ENCODE results near the gene LRRK2.
"Not testable (repeated sequence)": the region's sequence is repeated elsewhere in the genome, so short reads cannot be mapped to it uniquely, and the experiment has no call there.

LRRK2 gene

DNA sequence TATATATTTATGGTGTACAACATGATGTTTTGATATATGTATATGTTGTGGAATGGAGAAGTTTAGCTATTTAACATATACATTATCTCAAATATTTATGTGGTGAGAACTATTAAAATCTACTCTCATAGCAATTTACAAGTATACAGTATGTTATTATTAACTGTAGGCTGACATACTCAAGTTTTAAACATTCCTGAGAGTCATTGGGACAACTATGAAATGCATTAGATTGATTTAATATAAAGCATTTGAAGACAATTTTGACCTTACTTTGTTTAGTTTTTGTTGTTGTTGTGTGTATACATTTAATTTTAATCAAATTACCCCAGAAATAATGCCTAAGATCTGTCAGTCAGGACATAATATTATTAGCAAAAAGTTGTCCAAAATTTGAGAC, 99.5 kb downstream of the LRRK2 start:
- no peak for DNase-seq

DNA sequence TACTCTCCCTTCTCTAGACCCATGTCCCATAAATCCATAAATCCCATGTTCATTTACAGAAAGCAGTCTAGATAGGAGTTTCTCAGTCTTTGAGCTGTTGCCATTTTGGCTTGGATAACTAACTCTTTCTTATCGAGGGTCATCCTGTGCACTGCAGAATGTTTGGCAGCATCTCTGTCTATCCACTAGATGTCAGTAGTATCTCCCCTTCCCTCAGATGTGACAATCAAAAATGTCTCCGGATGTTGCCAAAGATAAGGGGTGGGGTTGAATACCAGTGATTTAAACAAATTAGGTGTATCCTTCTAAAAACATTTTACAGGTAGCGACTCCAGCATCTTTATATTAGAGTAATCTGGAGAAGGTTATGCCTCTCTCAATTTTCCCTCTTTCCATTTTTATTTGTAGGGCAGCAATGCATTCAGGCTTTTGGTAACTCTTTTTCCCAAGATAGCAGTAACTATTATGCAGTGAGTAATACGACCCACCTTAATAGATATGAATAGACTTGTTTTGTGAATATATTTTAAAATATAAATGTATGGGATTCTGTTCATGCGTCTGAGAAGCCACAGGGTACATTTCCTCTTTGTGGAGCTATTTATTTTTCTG, 100.7 kb downstream of the LRRK2 start:
- DNase-seq: no peak

DNA sequence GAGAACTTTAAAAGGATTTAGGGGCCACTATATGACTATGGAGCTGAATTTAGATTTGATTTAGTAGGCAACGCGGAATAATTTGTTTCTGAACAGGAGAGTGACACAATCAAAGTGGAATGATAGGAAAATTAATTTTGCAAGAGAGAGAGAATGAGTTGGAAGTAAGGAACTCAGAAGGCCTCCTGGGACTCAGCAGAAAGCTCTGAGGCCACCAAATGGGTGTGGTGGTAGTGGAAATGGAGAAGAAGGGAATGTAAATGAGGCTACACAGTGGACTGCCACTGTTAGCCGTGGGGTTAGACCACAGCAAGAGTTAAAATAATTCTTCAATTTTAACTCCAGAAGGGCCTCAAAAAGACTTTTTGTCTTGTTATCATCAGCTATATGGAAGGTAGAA, 102.7 kb downstream of the LRRK2 start:
- DNase-seq: no peak

DNA sequence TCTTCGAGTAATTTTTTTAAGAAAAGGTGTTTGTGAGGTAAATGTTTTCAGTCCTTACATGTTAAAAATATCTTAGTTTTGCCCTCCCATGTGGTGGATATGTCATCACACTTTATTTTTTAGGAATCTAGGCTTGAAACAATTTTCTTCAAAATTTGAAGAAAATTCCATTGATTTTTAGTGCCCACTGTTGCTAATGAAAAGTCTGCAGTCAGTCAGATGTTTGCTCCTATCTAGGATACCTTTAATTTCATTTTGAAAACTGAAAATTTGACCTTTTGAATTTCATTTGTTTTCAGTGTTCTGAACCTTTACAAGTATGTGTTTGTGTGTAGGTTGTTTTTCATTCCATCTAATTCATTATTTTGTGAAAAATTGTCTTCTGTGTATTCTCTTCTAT, 105.4 kb downstream of the LRRK2 start:
- DNase-seq: no peak

DNA sequence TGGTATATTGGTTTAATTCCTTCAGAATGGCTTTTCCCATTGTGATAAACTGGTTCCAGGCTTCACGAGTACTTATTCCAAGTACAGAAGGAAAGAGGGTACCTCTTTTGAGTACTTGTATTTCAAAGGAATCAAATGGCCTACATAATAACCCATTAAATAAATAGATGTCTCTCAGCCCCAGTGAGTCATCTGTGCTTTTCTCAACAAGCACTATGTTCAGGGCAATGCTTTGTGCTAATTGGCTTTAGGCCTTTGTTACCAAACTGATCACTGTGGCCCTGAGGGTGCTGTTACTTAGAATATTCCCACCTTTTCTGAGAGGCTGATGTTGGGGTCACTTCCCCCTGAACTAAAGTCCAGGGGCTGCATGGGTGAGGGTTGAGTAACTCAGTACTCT, 107.1 kb downstream of the LRRK2 start:
- DNase-seq: no peak

DNA sequence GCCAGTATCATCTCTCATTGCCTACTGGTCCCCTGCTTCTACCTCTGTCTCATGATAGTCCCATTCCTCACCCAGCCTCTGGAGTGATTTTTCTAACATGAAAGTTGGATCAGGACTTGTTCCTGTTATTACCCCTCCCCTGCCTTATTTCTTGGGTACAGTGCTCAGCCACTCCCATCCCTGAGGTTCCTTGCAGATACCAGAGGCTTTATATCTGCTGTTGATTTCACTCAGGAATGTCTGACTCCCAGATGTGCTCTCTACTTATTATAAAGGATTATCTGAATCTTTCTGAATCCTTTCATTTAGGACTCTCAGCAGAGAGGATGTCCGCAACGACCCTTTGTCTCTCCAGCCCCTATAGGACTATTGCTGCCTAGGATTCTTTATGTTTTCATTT, 111.2 kb downstream of the LRRK2 start:
- DNase-seq: no peak

DNA sequence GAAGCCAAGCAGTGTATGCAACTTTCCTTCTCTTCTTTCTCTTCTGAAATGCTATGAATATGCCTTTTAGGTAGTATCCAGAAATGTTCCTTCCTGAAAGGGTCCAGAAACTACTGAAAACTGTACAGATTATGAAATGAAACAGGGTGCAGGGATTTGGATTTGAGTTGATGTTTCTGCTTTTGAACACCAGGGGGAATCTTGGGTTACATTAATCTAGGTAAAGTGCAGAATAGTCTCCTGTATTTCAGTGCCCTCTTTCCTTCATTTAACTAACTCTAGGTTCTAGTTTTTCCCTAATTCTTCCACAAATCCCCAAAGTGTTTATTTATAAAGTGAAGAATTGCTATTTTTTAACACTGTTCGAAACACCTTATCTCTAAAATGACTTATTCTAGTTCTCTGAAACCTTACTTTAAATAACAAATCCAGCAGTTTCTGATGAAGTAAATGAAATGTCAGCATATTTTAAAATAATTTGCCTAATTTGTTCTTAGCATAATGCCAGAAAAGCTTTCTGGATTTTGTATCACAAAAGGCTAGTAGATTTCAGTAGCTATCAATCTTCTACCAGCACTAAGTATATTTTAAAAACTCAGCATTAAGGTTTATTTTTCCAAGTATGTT, 111.9 kb downstream of the LRRK2 start:
- no peak for DNase-seq

DNA sequence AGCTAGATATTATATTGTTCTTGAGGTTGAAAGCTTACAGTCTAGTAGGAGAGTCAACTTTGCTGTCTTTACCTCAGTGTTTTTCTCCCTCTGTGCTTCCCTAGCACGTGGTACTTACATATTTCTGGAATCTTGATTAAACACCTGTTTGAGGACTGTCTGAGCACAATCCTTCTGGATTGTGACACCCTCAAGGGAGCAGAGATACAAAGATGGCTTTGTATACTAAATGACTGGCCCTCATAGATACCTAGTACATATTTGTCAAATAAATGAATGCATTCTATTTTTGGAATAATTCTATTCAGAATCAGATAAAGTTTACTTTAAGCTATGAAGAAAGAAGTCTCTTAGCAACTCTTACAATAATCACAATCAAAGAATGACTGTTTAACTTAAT, 113.3 kb downstream of the LRRK2 start:
- DNase-seq: no peak

DNA sequence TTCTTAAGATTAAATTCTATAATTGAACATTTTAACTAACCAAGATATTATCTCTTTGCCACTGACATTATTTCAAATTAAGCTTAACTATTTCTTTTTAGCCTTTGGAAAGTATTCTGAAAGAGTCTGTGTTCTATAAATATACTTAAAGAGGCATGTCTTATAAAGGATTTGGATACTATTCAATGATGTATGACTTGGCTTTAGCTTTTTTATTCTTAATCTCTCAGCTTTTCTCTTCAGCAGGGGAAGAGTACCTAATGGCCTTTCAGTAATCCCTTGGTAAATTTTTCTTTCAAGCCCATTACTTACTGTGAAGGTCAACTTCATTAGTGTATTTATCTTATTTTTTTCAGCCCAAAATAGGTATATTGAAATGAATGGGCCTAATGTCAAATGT, 113.8 kb downstream of the LRRK2 start:
- DNase-seq: no peak

DNA sequence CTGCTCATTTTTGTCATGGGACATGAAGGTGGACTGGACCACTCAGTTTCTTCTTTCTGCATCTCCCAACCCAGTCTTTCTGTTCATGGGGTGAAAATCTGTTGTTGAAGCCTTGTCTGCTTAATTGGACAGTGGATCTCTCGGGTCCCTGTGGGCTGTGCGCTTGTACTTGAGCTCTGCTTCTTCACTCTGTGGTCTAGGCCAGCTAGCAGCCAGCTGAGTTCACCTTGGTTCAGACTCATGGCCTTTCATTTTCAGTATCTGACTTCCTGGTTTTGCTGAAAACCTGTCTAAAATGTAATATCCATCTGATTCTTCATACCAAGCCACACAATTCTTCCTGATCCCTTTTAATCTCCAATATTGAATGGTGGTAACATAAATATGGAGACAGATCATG, 117.2 kb downstream of the LRRK2 start:
- DNase-seq: no peak

DNA sequence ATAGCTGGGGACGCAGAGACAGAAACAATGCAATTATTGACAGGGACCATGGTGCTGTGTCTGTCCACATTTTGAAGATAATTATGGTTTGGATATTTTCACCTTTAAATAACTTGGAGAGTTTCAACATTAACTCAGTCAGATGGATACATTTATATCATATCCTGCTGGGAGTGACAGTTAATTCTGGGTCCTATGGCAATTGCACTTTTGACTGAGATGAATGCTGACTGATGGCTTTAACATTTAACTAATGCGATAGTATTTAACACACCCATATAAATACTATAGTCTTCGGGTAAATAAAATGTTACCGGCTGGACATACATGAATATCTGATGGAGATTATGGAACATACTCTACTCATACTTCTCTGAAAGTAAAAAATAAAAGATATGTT, 118.3 kb downstream of the LRRK2 start:
- DNase-seq: no peak

DNA sequence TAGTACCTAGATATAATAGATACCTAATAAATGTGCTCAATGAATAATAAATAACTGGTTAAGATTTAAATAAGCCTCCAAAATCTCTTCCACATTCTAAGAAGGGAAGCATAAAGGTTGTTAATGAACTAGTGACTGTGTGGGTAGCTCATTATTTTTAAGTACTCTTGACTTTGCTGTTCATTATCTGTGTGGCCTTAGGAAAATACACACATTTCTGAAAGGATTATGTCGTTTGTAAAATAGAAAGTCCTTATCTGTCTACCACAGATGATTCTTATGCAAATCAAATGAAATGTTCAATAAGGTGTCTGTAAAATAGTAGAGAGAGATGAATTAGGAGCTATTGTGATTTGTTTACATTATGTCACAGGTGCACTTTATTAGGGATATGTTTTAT, 119.5 kb downstream of the LRRK2 start:
- DNase-seq: no peak

DNA sequence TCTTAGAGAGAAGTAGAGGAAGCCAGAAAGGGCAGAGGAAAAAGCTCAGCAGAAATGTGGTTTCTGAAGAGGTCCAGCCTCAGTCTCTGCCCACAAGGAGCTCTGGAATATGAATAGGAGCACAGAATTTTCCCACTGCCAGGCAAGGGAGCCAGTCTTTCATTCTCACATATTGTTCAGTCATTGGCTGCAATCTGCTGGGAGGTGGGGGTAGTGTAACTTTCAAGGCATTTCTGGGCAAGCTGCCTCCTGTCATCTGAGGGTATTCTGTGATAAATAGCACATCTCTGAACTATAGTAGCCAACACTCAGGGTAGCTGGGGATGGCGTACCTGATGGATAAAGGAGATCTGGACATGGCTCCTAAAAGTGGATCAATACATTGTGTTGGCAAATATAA, 127.2 kb downstream of the LRRK2 start:
- DNase-seq: no peak

DNA sequence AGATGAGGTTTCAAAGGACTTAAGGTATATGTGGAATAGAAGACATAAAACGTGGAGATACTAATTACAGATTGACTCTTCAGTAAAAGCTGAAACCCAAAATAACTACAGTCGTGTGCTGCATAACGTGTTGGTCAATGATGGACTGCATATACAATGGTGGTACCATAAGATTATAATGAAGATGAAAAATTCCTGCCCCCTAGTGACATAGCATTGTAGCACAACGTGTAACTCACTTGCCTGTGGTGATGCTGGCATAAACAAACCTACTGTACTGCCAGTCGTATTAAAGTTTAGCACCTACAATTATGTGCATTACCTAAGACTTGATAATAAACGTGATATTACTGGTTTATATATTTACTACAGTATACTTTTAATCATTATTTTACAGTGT, 150.3 kb downstream of the LRRK2 start:
- no peak for DNase-seq

DNA sequence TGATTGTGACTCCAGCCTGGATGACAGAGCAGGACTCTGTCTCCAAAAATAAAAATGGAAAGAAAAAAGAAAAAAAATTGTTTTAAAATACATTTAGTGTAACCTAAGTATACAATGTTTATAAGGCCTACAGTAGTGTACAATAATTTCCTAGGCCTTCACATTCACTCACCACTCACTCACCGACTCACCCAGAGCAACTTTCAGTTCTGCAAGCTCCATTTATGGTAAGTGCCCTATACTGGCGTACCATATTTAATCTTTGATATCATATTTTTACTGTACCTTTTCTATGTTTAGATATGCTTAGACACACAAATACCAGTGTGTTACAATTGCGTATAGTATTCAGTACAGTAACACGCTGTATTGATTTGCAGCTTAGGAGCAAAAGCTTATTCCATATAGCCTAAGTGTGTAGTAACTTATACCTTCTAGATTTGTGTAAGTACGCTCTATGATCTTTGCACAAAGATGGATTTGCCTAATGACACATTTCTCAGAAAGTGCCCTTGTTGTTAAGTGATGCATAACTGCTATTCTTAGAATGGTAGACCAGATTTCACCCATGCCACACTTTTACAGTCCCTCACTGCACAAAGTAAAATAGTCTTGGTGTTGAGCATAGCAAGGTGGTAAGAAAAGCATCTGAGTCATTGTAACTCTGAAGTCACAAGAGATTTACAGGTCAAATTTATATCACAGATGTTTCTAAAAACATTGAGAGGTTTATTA, 151.9 kb downstream of the LRRK2 start:
- DNase-seq: no peak

DNA sequence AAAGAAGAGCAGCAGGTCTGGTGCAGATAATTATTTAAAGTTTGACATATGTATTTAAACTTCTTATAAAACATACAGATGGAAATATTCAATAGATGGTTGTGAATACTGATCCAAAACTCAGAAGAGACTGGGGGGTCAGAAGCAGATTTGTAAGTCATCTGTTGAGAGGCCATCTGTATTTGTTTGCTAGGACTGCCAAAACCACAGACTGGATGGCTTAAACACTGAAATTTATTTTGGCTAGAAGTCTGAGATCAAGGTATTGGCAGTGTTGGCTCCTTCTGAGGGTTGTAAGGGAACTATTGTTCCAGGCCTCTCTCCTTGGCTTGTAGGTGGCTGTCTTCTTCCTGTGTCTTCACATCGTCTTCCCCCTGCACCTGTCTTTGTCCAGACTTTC, 153.9 kb downstream of the LRRK2 start:
- DNase-seq: no peak

DNA sequence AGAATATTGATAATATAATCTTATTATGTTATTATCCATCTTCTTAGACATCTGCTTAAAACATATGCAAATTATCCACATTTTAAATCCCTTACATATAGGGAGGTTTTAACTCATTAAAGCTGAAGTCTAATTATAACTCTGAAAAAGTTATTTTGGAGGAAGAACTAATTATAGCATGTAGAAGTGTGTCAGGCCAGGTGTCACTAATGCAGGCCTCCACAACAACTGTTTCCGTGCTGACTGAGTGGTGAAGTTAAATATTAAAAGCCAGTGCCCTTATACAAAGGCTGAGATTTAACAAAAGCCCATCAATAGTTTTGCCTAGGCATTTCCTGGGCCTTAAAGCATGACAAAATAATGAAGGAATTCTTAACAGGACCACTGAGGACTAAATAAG, 157.4 kb downstream of the LRRK2 start:
- DNase-seq: no peak

DNA sequence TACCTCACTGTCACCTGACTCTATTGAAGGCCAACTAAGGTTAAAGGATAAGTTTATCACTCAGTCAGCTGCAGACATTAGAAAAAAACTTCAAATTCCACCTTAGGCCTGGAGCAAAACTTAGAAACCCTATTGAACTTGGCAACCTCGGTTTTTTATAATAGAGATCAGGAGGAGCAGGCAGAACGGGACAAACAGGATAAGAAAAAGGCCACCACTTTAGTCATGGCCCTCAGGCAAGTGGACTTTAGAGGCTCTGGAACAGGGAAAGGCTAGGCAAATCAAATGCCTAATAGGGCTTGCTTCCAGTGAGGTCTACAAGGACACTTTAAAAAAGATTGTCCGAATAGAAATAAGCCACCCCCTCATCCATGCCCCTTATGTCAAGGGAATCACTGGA, 162.5 kb downstream of the LRRK2 start:
- not testable (repeated sequence) for DNase-seq

DNA sequence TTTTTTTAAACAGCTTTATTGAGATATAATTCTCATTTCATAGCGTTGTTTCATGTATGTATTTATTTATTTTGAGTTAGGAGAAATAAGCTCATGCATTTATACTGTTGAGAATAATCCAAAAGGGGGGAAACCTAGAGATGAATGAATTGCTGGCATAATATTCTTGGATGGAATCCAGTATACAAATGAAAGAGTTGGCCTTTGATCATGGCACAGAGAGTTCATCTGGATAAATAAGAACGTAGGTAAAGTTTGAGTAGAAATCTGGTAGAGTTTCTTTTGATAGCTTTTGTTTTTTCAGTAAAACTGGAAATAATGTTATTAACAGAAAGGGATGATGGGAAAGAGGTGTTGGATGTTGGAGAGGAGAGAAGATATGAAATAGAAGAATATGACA, 166.2 kb downstream of the LRRK2 start:
- DNase-seq: no peak

DNA sequence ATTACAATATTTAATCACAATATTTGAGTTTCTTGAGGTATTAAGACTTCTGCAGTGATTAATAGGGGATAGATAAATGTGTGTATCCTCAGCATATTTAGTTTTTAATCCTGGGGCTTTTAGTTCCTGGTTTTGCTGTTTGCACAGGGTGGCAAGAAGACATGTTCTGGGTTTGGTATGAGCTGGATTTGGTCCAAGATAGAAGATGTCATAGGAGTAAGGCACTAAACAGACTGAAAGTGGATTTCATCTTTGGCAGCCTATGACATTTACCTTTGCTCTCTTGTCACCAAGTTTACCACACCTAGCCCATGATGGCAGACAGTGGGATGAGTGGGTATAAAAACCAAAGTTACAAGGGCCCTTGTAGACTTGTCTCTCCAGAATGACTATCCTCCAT, 168.2 kb downstream of the LRRK2 start:
- no peak for DNase-seq

DNA sequence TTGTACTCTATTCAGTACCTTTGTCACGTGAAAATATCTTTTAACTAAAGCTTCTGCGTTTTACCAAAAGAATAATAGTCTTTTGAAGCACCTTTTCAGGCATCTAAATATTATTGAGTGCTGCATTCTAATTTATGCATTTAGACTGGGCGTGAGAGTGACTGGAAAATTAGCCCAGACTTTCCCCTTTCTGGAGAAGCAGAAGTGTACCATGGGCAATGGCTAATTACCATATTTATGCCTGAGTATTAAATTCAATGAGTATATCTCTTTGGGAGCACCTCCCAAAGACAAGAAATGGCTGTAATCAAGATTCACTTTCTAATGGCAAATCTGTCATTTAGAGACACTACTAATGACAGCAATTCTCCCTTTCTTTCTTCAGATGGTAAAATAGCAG, 174.9 kb downstream of the LRRK2 start:
- no peak for DNase-seq

DNA sequence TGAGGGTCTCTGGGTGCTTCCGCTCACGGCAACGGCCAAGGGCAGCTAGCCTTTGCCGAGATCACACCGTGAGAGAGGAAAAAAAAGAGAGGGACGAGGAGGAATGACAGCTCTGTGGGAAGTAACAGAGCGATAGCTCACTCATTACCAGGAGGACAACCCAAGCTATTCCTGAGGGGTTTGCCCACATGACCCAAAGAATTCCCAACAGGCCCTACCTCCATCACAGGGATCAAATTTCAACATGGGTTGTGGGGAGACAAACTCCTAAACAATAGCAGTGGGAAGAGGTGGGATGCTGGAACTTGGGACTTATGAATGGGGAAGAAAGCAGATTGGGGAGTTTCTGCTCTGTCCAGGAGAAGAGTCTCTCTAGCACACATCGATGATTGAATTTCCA, 180.6 kb downstream of the LRRK2 start:
- no peak for DNase-seq

Data from stimulated activated CD4-positive, alpha-beta T cell treated with anti-CD3 and anti-CD28 coated beads, Interleukin-4, amount 100 ng/mL, for 24 hours (primary cell).